Muscle of leg (tissue), 11 donors: ENCODE data around the gene MARCO. TPM values are rescaled to one million over a fixed set of nuclear protein-coding genes. Genes with fewer than 3 reads are reported as not detected.

Experiments
- DNase-seq: peaks from one replicate; pipeline ENCODE4 v3.0.0; 2013
- H3K27ac ChIP-seq: one replicate; pipeline ENCODE4 v1.5.1; 2013; ENCODE audit warnings: mild to moderate bottlenecking, low read length, control low read depth
- H3K27me3 ChIP-seq: one replicate; pipeline ENCODE4 v1.6.1; 2013; ENCODE audit warnings: low read length; ENCODE audit not compliant: control insufficient read depth, insufficient read depth
- H3K36me3 ChIP-seq: one replicate; pipeline ENCODE4 v1.6.1; 2013; ENCODE audit warnings: low read length; ENCODE audit not compliant: control insufficient read depth, insufficient read depth
- H3K4me1 ChIP-seq: one replicate; pipeline ENCODE4 v1.6.1; 2013; ENCODE audit warnings: low read length; ENCODE audit not compliant: control insufficient read depth, insufficient read depth
- H3K4me3 ChIP-seq: one replicate; pipeline ENCODE4 v1.5.1; 2013; ENCODE audit warnings: low read length, control low read depth
- H3K9me3 ChIP-seq: replicated peaks from 2 replicates; pipeline ENCODE4 v1.6.1; 2013; ENCODE audit warnings: low read depth, low read length; ENCODE audit not compliant: control insufficient read depth
- WGBS: methylation state at CpG from one replicate; pipeline ENCODE4 v1.1.5; 2013; ENCODE audit warnings: missing lambda C conversion rate; ENCODE audit not compliant: insufficient coverage; 5-methylcytosine and 5-hydroxymethylcytosine counted together
- polyA plus RNA-seq, 8 donors: library from polyadenylated mRNA; unstranded; fragments of 120-200 nt; gene quantifications; one replicate each; pipeline versions ENCODE4 v1.2.1 to v1.2.3, GENCODE V29; 2013; ENCODE audit warnings: inconsistent platforms in 1 of 8, low replicate concordance in 1 of 8; ENCODE audit not compliant: insufficient read length in 8 of 8, insufficient read depth in 1 of 8
- total RNA-seq: library from RNA; stranded (reverse); fragments of 120-200 nt; gene quantifications from one replicate; pipeline ENCODE4 v1.2.4, GENCODE V29; 2013

MARCO gene
- total and polyA plus RNA-seq, 9 donors = 0.98 to 2.0 (median 1.2) TPM

DNA sequence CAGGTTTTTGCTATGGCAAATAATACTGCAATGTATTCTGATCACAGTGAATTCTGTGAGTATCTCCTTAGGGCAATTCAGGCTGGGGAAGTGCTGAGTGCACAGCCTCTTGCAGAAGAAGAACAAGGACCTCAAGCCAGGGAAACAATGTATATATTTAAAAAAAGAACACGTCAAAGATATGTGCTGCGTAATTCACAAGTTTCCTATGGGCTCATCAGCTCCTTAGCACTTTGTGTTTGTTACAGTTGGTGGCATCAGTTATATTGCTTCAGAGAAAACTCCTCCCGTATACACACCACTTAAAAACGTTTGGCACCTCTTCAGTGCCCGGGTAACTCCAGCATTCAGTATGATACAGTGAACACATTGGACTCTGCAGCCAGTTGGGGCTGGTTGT is 16.5 kb upstream of the MARCO start:
- no peaks in the 10 kb centered on the region for H3K27me3 ChIP-seq
- no peaks in the 10 kb centered on the region for H3K36me3 ChIP-seq
- no peak for DNase-seq
- no peaks in the 10 kb centered on the region for H3K9me3 ChIP-seq
- H3K27ac ChIP-seq = no peak overlapping the region
- H3K4me1 ChIP-seq = no peaks in the 10 kb centered on the region
- 100% methylated on average over 1 of the region's 5 CpGs for WGBS
- H3K4me3 ChIP-seq = no peak overlapping the region

DNA sequence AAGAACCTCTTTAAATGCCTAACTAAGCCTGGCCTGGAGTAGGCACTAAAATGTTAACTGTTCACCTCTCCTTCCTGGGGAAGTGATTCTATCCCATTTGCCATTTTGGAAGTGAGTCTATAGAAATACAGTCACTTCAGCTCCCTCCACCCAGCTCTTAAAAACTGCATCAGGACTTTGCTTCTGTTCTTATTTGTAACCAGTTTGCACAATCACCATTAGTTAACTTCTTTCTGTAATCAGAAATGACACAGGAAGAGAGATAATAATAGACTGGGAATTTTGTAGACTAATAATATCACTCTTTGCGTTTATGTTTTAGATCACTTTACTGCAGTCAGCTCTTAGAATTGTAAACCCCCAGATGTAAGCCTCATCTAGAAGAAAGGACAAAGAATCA is 16.0 kb upstream of the MARCO start:
- Histone ChIP-seq H3K4me3 (no peak overlapping the region), H3K27ac (no peak overlapping the region), H3K4me1 (no peaks in the 10 kb centered on the region), H3K36me3 (no peaks in the 10 kb centered on the region), H3K9me3 (no peaks in the 10 kb centered on the region), H3K27me3 (no peaks in the 10 kb centered on the region)
- no peak for DNase-seq
- no CpG with 5 or more reads among the region's 1 CpG for WGBS

DNA sequence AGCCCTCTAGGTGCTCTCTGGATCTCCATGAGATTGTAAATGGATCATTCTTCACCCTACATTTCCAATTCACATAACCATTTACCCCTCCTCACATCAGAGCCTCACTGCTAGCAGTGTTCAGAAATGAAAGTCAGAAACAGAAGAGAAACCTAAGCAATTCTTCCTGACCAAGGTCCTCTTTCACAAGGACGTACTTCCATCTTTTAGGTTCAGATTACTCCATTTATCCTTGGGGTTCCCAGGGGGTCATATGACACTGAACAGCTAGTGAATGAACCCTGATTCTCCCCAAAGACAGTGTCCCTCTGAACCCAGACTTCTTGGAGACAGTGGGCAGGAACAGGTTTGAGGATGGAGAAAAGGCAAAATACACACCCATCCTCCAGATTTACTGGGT is 12.9 kb upstream of the MARCO start:
- H3K36me3 ChIP-seq = no peaks in the 10 kb centered on the region
- no peak for DNase-seq
- whole genome bisulfite sequencing = 60% methylated on average over 1 of the region's 1 CpG
- no peak overlapping the region for H3K27ac ChIP-seq
- peaks cover 5% of the 10 kb centered on the region for H3K9me3 ChIP-seq
- no peak overlapping the region for H3K4me3 ChIP-seq
- H3K27me3 ChIP-seq = no peaks in the 10 kb centered on the region
- no peaks in the 10 kb centered on the region for H3K4me1 ChIP-seq

DNA sequence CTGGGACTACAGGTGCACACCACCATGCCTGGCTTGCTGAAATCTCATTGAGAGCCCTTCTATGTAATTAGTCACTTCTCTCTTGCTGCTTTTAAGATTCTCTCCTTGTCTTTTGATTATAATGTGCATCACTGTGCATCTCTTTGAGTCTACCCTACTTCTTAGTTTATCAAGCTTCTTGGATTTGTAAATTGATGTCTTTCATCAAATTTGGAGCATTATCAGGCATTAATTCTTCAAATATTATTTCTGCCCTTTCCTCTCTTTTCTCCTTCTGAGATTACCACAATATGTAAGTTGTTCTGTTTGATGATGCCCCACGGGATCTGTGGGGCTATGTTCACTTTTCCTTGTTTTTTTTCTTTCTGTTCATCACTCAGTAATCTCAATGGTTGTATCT is 9.0 kb upstream of the MARCO start:
- Histone ChIP-seq H3K27me3 (no peaks in the 10 kb centered on the region), H3K36me3 (no peaks in the 10 kb centered on the region), H3K4me3 (no peak overlapping the region), H3K9me3 (peaks cover 5% of the 10 kb centered on the region), H3K4me1 (no peaks in the 10 kb centered on the region), H3K27ac (no peak overlapping the region)
- no CpG with 5 or more reads among the region's 1 CpG for WGBS
- DNase-seq = no peak

DNA sequence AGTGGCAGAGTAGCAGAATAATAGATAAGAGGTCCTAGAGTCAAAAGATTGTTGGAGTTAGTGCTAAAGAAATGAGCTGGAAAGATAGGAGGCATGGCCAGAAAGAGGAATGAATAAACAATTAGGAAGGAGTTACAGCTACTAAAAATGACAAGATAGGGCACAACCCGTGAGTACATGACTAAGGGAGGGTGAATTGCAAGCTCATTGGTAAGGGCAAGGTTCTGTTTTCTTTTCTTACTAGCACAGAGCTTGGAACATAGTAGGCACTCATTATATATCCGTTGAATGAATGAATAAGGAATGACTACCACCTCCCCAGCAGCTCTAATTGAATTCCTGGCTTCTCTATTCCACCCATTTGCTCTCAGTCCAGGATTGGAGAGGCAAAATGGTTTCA is 5.7 kb upstream of the MARCO start:
- H3K9me3 ChIP-seq = peaks cover 5% of the 10 kb centered on the region
- no peaks in the 10 kb centered on the region for H3K27me3 ChIP-seq
- no peak overlapping the region for H3K4me3 ChIP-seq
- DNase-seq = no peak
- no peaks in the 10 kb centered on the region for H3K36me3 ChIP-seq
- no CpG with 5 or more reads among the region's 2 CpGs for WGBS
- no peaks in the 10 kb centered on the region for H3K4me1 ChIP-seq
- no peak overlapping the region for H3K27ac ChIP-seq

DNA sequence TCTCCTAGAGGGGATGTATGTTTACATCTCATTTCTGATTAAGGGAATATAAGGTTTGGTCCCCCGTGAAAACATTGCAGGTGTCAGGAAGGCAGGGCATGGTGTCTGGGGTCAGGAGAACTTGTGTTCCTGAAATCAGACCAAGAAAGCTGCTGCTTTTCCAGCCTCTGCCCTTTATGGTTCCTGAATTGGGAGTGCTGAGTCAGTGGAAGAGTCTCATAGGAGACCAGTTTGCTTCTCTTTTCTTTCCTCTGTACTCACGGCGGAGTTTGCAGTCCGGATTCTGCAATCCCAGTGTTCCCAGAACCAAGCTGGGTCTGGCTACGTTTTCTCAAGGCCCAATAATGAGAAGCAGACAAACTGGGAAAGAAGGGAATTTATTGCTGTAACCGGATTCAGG is 5.1 kb upstream of the MARCO start:
- DNase-seq = peak; percentile 42
- WGBS = 71% methylated on average over 1 of the region's 6 CpGs
- Histone ChIP-seq H3K4me3 (no peak overlapping the region), H3K9me3 (peaks cover 5% of the 10 kb centered on the region), H3K27me3 (no peaks in the 10 kb centered on the region), H3K27ac (no peak overlapping the region), H3K4me1 (peaks cover 4% of the 10 kb centered on the region), H3K36me3 (no peaks in the 10 kb centered on the region)

DNA sequence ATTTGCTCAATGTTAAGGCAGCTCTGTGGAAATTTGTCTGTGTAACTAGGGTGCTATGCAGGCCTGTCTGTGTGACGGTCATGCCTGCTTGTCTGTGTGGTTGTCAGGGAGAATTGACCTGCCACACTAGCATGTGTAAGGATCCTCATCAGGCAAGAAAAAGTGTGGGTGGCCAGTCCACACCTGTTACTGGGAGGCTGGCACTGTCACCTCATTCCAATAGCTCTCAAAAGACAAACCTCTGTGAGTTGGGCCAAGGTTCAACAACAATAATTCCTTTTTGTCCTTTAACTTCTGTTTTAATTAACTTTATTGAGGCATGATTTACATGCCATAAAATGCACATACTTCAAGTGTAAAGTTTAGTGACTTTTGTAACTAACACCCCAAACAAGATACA is 4.2 kb upstream of the MARCO start:
- no peak for DNase-seq
- H3K9me3 ChIP-seq = peaks cover 3% of the 10 kb centered on the region
- WGBS = no CpG with 5 or more reads among the region's 1 CpG
- H3K27me3 ChIP-seq = no peaks in the 10 kb centered on the region
- H3K4me3 ChIP-seq = no peak overlapping the region
- H3K27ac ChIP-seq = no peak overlapping the region
- peaks cover 4% of the 10 kb centered on the region for H3K4me1 ChIP-seq
- H3K36me3 ChIP-seq = no peaks in the 10 kb centered on the region

DNA sequence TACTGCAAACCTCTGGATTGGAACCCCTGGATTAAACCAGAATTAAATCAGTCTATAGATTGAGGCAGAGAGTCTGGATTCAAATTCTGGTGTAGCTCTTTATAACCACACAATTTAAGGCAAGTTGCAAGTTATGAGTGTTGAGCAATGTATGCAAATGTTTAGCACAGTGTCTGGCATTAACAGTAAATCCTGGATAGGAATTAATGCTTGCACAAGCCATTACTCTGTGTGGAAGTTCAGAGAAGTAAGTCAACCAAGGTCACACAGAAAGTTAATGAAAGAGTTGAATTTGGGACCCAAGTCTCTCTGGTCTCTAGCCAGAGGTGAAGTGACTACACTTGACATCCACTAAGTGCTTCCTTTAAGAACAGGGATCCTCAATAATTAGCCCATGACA is 2.0 kb upstream of the MARCO start:
- Histone ChIP-seq H3K27ac (no peak overlapping the region), H3K36me3 (no peaks in the 10 kb centered on the region), H3K4me1 (peaks cover 4% of the 10 kb centered on the region), H3K9me3 (no peaks in the 10 kb centered on the region), H3K4me3 (no peak overlapping the region), H3K27me3 (no peaks in the 10 kb centered on the region)
- no peak for DNase-seq

DNA sequence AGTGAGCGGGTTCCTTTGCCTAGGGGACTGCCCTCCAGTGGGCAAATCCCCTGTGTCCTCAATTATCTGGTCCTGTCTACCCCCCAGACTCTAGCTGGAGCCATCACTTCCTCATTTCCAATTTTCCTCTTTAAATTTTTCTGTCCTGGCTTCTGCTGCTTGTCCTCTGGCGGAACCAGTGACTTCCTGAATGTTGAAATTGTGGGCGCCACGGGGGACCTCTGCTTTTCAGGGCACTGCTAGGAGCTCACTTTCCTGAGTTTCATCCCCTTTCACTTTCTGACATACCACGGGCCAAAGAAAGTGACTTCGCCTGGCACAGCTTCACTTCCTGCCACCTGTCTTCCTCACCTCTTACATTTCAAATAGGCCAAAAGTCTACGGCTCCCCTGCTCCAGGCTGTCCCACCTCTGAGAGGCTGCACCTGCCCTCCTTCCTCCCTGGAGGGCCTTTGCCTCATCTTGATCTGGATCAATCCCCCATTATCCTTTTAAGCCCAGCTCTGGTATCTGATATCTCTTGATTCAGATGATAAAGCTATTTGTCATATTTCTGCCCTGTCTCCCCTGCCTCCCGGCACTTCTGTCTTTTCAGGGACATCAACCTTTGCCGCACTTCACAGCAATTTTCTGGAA is 1.4 kb upstream of the MARCO start:
- Histone ChIP-seq H3K36me3 (no peaks in the 10 kb centered on the region), H3K27me3 (no peaks in the 10 kb centered on the region), H3K27ac (no peak overlapping the region), H3K9me3 (no peaks in the 10 kb centered on the region), H3K4me3 (no peak overlapping the region), H3K4me1 (peaks cover 4% of the 10 kb centered on the region)
- DNase-seq = peak; percentile 72
- WGBS = 59% methylated on average over 9 of the region's 9 CpGs

DNA sequence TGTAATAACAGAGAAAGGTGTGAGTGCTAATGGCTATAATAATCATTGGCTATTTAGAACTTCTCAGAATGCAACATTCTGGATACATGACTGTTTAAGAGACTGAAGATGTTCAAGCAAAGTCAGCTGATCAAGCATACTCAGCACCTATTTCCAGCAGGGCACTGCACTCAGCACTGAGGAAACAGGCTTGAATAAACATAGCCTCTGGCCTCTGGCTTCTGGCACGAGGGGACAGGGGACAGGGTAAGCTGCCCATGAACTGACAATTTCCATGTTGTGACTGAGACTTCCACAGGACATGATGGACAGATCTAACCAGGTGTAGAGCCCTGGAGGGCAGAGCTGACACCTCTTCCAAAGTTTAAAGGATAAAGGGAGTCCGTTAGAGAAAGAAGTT is 1.3 kb downstream of the MARCO start:
- Histone ChIP-seq H3K4me3 (no peak overlapping the region), H3K9me3 (no peaks in the 10 kb centered on the region), H3K4me1 (peaks cover 4% of the 10 kb centered on the region), H3K27ac (no peak overlapping the region), H3K27me3 (no peaks in the 10 kb centered on the region), H3K36me3 (no peaks in the 10 kb centered on the region)
- 38% methylated on average over 1 of the region's 2 CpGs for WGBS
- DNase-seq = no peak

DNA sequence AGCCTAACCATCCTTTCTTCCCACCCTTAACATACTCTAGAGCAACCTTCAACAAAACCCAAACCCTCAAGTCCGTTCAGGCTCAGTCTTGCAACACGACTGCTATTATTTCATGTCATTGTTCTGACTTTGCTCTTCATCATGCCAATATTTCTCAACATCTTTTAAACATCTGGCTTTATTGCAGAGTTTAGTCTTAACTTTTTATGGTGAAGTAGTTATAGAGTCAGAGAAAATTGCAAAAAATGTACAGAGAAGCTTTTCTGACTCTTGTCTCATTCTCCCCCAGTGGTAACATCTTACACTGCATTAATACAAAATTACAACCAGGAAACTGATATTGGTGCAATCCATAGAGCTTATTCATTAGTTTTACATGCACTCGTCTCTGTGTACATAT is 3.9 kb downstream of the MARCO start:
- no CpG with 5 or more reads among the region's 3 CpGs for WGBS
- no peak for DNase-seq
- Histone ChIP-seq H3K4me3 (no peak overlapping the region), H3K36me3 (no peaks in the 10 kb centered on the region), H3K9me3 (no peaks in the 10 kb centered on the region), H3K4me1 (peaks cover 4% of the 10 kb centered on the region), H3K27ac (no peak overlapping the region), H3K27me3 (no peaks in the 10 kb centered on the region)
